Hepatocyte (in vitro differentiated cells): Measurements from ENCODE around the gene LTO1.

ENCODE experiments used
- CTCF ChIP-seq: fragments of 200-600 bp; sonication (generic); IDR thresholded peaks from 2 replicates; pipeline ENCODE4 v1.5.1; 2016; ENCODE audit warnings: antibody characterized with exemption, mild to moderate bottlenecking; ENCODE audit not compliant: poor library complexity
- EZH2phosphoT487 ChIP-seq: fragments of 200-600 bp; sonication (generic); IDR thresholded peaks from one replicate; pipeline ENCODE4 v1.6.1; 2018; ENCODE audit warnings: antibody characterized with exemption, mild to moderate bottlenecking, low read depth, moderate library complexity; ENCODE audit not compliant: unreplicated experiment, severe bottlenecking

GRCh38 chr11:69654001-69654659 lies 21.0 kb downstream of the LTO1 start:
- TF ChIP-seq CTCF = no peak
- TF ChIP-seq EZH2phosphoT487 = no peak
